ENCODE results near the gene ADAMTS6.
"Not testable (repeated sequence)": the region's sequence is repeated elsewhere in the genome, so short reads cannot be mapped to it uniquely, and the experiment has no call there.

Gene ADAMTS6

GRCh38 chr5:65320704-65321103 is 161.0 kb downstream of the ADAMTS6 start:
- not testable (repeated sequence) for H3K4me3 ChIP-seq (ENCODE audit: low read depth, low read length); H3K9me3 ChIP-seq (ENCODE audit: control insufficient read depth, insufficient read depth, low read length); H3K36me3 ChIP-seq (ENCODE audit: control insufficient read depth, insufficient read depth, low read length); H3K9ac ChIP-seq (ENCODE audit: low read depth, low read length); H3K4me1 ChIP-seq (ENCODE audit: control insufficient read depth, insufficient read depth, low read length); H3K27me3 ChIP-seq (ENCODE audit: control insufficient read depth, insufficient read depth, low read length)

- no peaks in the 10 kb centered on the region for H3K9me3 ChIP-seq (ENCODE audit: control insufficient read depth, insufficient read depth, low read length)
- H3K27me3 ChIP-seq (ENCODE audit: control insufficient read depth, insufficient read depth, low read length), result no peaks in the 10 kb centered on the region
- H3K4me3 ChIP-seq (ENCODE audit: low read depth, low read length), result no peak overlapping the region
- H3K36me3 ChIP-seq (ENCODE audit: control insufficient read depth, insufficient read depth, low read length), result no peaks in the 10 kb centered on the region
- no peaks in the 10 kb centered on the region for H3K4me1 ChIP-seq (ENCODE audit: control insufficient read depth, insufficient read depth, low read length)
- H3K9ac ChIP-seq (ENCODE audit: low read depth, low read length), result no peak overlapping the region
Observed at GRCh38 chr5:65320250-65320649, 161.5 kb downstream of the ADAMTS6 start.

GRCh38 chr5:65307931-65308330 is 173.8 kb downstream of the ADAMTS6 start:
- no peak overlapping the region for H3K9ac ChIP-seq (ENCODE audit: low read depth, low read length)
- H3K27me3 ChIP-seq (ENCODE audit: control insufficient read depth, insufficient read depth, low read length), result no peaks in the 10 kb centered on the region
- H3K4me1 ChIP-seq (ENCODE audit: control insufficient read depth, insufficient read depth, low read length), result no peaks in the 10 kb centered on the region
- no peaks in the 10 kb centered on the region for H3K36me3 ChIP-seq (ENCODE audit: control insufficient read depth, insufficient read depth, low read length)
- no peak overlapping the region for H3K4me3 ChIP-seq (ENCODE audit: low read depth, low read length)
- no peaks in the 10 kb centered on the region for H3K9me3 ChIP-seq (ENCODE audit: control insufficient read depth, insufficient read depth, low read length)

- no peaks in the 10 kb centered on the region for H3K4me1 ChIP-seq (ENCODE audit: control insufficient read depth, insufficient read depth, low read length)
- no peak overlapping the region for H3K9ac ChIP-seq (ENCODE audit: low read depth, low read length)
- H3K4me3 ChIP-seq (ENCODE audit: low read depth, low read length), result no peak overlapping the region
- no peaks in the 10 kb centered on the region for H3K36me3 ChIP-seq (ENCODE audit: control insufficient read depth, insufficient read depth, low read length)
- H3K9me3 ChIP-seq (ENCODE audit: control insufficient read depth, insufficient read depth, low read length), result no peaks in the 10 kb centered on the region
- H3K27me3 ChIP-seq (ENCODE audit: control insufficient read depth, insufficient read depth, low read length), result no peaks in the 10 kb centered on the region
Observed at GRCh38 chr5:65307088-65307487, 174.6 kb downstream of the ADAMTS6 start.

GRCh38 chr5:65305913-65306312 is 175.8 kb downstream of the ADAMTS6 start:
- Histone ChIP-seq H3K4me3 (ENCODE audit: low read depth, low read length) (no peak overlapping the region), H3K9me3 (ENCODE audit: control insufficient read depth, insufficient read depth, low read length) (no peaks in the 10 kb centered on the region), H3K9ac (ENCODE audit: low read depth, low read length) (no peak overlapping the region), H3K4me1 (ENCODE audit: control insufficient read depth, insufficient read depth, low read length) (no peaks in the 10 kb centered on the region), H3K27me3 (ENCODE audit: control insufficient read depth, insufficient read depth, low read length) (no peaks in the 10 kb centered on the region), H3K36me3 (ENCODE audit: control insufficient read depth, insufficient read depth, low read length) (no peaks in the 10 kb centered on the region)

GRCh38 chr5:65299861-65300260 is 181.9 kb downstream of the ADAMTS6 start:
- H3K9me3 ChIP-seq (ENCODE audit: control insufficient read depth, insufficient read depth, low read length), result no peaks in the 10 kb centered on the region
- no peaks in the 10 kb centered on the region for H3K27me3 ChIP-seq (ENCODE audit: control insufficient read depth, insufficient read depth, low read length)
- H3K9ac ChIP-seq (ENCODE audit: low read depth, low read length), result no peak overlapping the region
- no peak overlapping the region for H3K4me3 ChIP-seq (ENCODE audit: low read depth, low read length)
- no peaks in the 10 kb centered on the region for H3K36me3 ChIP-seq (ENCODE audit: control insufficient read depth, insufficient read depth, low read length)
- no peaks in the 10 kb centered on the region for H3K4me1 ChIP-seq (ENCODE audit: control insufficient read depth, insufficient read depth, low read length)

GRCh38 chr5:65296067-65296466 is 185.7 kb downstream of the ADAMTS6 start:
- Histone ChIP-seq H3K9me3 (ENCODE audit: control insufficient read depth, insufficient read depth, low read length) (no peaks in the 10 kb centered on the region), H3K36me3 (ENCODE audit: control insufficient read depth, insufficient read depth, low read length) (no peaks in the 10 kb centered on the region), H3K9ac (ENCODE audit: low read depth, low read length) (no peak overlapping the region), H3K4me1 (ENCODE audit: control insufficient read depth, insufficient read depth, low read length) (no peaks in the 10 kb centered on the region), H3K4me3 (ENCODE audit: low read depth, low read length) (no peak overlapping the region), H3K27me3 (ENCODE audit: control insufficient read depth, insufficient read depth, low read length) (no peaks in the 10 kb centered on the region)

- Histone ChIP-seq H3K9me3 (ENCODE audit: control insufficient read depth, insufficient read depth, low read length) (no peaks in the 10 kb centered on the region), H3K27me3 (ENCODE audit: control insufficient read depth, insufficient read depth, low read length) (no peaks in the 10 kb centered on the region), H3K4me1 (ENCODE audit: control insufficient read depth, insufficient read depth, low read length) (no peaks in the 10 kb centered on the region), H3K9ac (ENCODE audit: low read depth, low read length) (no peak overlapping the region), H3K36me3 (ENCODE audit: control insufficient read depth, insufficient read depth, low read length) (no peaks in the 10 kb centered on the region), H3K4me3 (ENCODE audit: low read depth, low read length) (no peak overlapping the region)
Observed at GRCh38 chr5:65292196-65292595, 189.5 kb downstream of the ADAMTS6 start.

- Histone ChIP-seq H3K4me1 (ENCODE audit: control insufficient read depth, insufficient read depth, low read length) (no peaks in the 10 kb centered on the region), H3K36me3 (ENCODE audit: control insufficient read depth, insufficient read depth, low read length) (no peaks in the 10 kb centered on the region), H3K27me3 (ENCODE audit: control insufficient read depth, insufficient read depth, low read length) (no peaks in the 10 kb centered on the region), H3K9me3 (ENCODE audit: control insufficient read depth, insufficient read depth, low read length) (no peaks in the 10 kb centered on the region), H3K9ac (ENCODE audit: low read depth, low read length) (no peak overlapping the region), H3K4me3 (ENCODE audit: low read depth, low read length) (no peak overlapping the region)
Observed at GRCh38 chr5:65290677-65291076, 191.0 kb downstream of the ADAMTS6 start.

GRCh38 chr5:65288657-65289056 is 193.1 kb downstream of the ADAMTS6 start:
- no peaks in the 10 kb centered on the region for H3K36me3 ChIP-seq (ENCODE audit: control insufficient read depth, insufficient read depth, low read length)
- no peak overlapping the region for H3K9ac ChIP-seq (ENCODE audit: low read depth, low read length)
- H3K4me1 ChIP-seq (ENCODE audit: control insufficient read depth, insufficient read depth, low read length), result no peaks in the 10 kb centered on the region
- H3K9me3 ChIP-seq (ENCODE audit: control insufficient read depth, insufficient read depth, low read length), result no peaks in the 10 kb centered on the region
- no peaks in the 10 kb centered on the region for H3K27me3 ChIP-seq (ENCODE audit: control insufficient read depth, insufficient read depth, low read length)
- no peak overlapping the region for H3K4me3 ChIP-seq (ENCODE audit: low read depth, low read length)

- Histone ChIP-seq H3K9me3 (ENCODE audit: control insufficient read depth, insufficient read depth, low read length) (no peaks in the 10 kb centered on the region), H3K4me3 (ENCODE audit: low read depth, low read length) (no peak overlapping the region), H3K4me1 (ENCODE audit: control insufficient read depth, insufficient read depth, low read length) (peaks cover 6% of the 10 kb centered on the region), H3K9ac (ENCODE audit: low read depth, low read length) (no peak overlapping the region), H3K36me3 (ENCODE audit: control insufficient read depth, insufficient read depth, low read length) (no peaks in the 10 kb centered on the region), H3K27me3 (ENCODE audit: control insufficient read depth, insufficient read depth, low read length) (no peaks in the 10 kb centered on the region)
Observed at GRCh38 chr5:65279603-65280002, 202.1 kb downstream of the ADAMTS6 start.

- Histone ChIP-seq H3K27me3 (ENCODE audit: control insufficient read depth, insufficient read depth, low read length) (no peaks in the 10 kb centered on the region), H3K36me3 (ENCODE audit: control insufficient read depth, insufficient read depth, low read length) (no peaks in the 10 kb centered on the region), H3K4me3 (ENCODE audit: low read depth, low read length) (no peak overlapping the region), H3K9ac (ENCODE audit: low read depth, low read length) (no peak overlapping the region), H3K4me1 (ENCODE audit: control insufficient read depth, insufficient read depth, low read length) (peaks cover 2% of the 10 kb centered on the region), H3K9me3 (ENCODE audit: control insufficient read depth, insufficient read depth, low read length) (no peaks in the 10 kb centered on the region)
Observed at GRCh38 chr5:65276178-65276890, 205.4 kb downstream of the ADAMTS6 start.

Measured in iPS-15b (cell line).